SK-N-SH treated with all-trans-retinoic acid at 6 μM for 48 hours (cell line): ENCODE measurements around the gene PIH1D1.

Experiments
- PATZ1 ChIP-seq: fragments of 250-450 bp; sonication (Bioruptor Pico); IDR thresholded peaks from 2 replicates; pipeline ENCODE4 v1.8.0; 2020; ENCODE audit warnings: mild to moderate bottlenecking, moderate library complexity, borderline replicate concordance
- ZFP30 ChIP-seq: fragments of 450-650 bp; formaldehyde crosslinking; IDR thresholded peaks from 2 replicates; pipeline ENCODE4 v1.5.0; 2022; ENCODE audit warnings: mild to moderate bottlenecking, moderate library complexity

GRCh38 chr19:49425178-49425577 lies 26.4 kb downstream of the PIH1D1 start, which contains the start of gene GFY:
- no peak for TF ChIP-seq PATZ1
- no peak for TF ChIP-seq ZFP30 (CRISPR knock-in tag)
